ENCODE measurements around the gene CYP2D6.
"Not testable (repeated sequence)": the region's sequence is repeated elsewhere in the genome, so short reads cannot be mapped to it uniquely, and the experiment has no call there.

CYP2D6 gene

GRCh38 chr22:42114721-42115120, 15.9 kb downstream of the CYP2D6 start:
- peak; percentile 33 for TF ChIP-seq CTCF (IDR thresholded peaks at IDR 0.05; ENCODE audit: low read depth, low read length)
- H3K4me3 ChIP-seq (ENCODE audit: low read depth, low read length), result no peak overlapping the region
- in situ Hi-C loops (cut with HindIII; ENCODE audit: low sequenced_read_pairs), result no loop called here
- DNase-seq (ENCODE audit: low read depth, low spot score), result no peak

DNA sequence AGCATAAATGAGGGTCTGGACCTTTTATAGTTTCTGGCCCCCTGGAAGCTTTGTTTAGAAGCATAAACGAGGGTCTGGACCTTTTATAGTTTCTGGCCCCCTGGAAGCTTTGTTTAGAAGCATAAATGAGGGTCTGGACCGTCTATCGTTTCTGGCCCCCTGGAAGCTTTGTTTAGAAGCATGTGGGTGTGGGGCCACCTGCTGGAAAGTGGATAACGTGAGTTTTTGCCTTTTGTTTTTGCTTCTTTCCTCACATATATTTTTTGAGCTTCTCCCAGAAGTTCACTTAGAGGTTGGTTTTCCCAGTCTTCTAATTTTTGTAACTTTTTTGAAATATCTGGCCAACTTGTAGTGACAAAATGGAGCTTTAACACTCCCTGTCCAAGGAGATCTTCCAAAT, 17.8 kb downstream of the CYP2D6 start:
- in situ Hi-C loops (cut with HindIII; ENCODE audit: low sequenced_read_pairs); H3K4me3 ChIP-seq (ENCODE audit: low read depth, low read length); DNase-seq (ENCODE audit: low read depth, low spot score): not testable (repeated sequence)
- peak; percentile 34 for TF ChIP-seq CTCF (IDR thresholded peaks at IDR 0.05; ENCODE audit: low read depth, low read length)

GRCh38 chr22:42111798-42112197, 18.8 kb downstream of the CYP2D6 start:
- H3K4me3 ChIP-seq (ENCODE audit: low read depth, low read length), result no peak overlapping the region
- in situ Hi-C loops (cut with HindIII; ENCODE audit: low sequenced_read_pairs), result no loop called here
- DNase-seq (ENCODE audit: low read depth, low spot score), result no peak
- no peak for TF ChIP-seq CTCF (IDR thresholded peaks at IDR 0.05; ENCODE audit: low read depth, low read length)

GRCh38 chr22:42108848-42109247, 21.8 kb downstream of the CYP2D6 start:
- in situ Hi-C loops (cut with HindIII; ENCODE audit: low sequenced_read_pairs), result no loop called here
- no peak for DNase-seq (ENCODE audit: low read depth, low spot score)
- no peak for TF ChIP-seq CTCF (IDR thresholded peaks at IDR 0.05; ENCODE audit: low read depth, low read length)
- H3K4me3 ChIP-seq (ENCODE audit: low read depth, low read length), result no peak overlapping the region

DNA sequence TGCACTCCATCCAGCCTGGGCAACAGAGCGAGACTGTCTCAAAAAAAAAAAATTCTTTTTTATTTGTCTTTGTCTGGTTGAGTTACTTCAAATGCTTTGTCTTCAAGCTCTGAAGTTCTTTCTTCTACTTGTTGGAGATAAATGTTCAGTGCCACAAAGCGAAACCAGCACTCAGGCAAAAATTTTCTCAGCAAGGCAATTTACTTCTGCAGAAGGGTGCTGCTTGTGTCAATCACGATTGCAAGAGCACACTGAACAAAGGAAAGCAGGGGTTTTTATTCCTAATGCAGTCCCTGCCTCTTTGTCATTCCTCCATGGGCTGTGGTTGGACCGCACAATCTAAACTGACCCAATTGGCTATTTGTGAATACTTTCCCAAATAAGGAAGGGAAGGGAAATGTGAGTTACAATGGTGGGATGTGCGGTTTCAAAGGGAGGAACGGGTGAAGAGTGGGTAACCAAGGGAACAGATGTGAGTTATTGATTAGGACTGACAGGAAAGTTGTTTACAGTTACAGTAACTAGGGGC, 26.2 kb downstream of the CYP2D6 start:
- DNase-seq (ENCODE audit: low read depth, low spot score); in situ Hi-C loops (cut with HindIII; ENCODE audit: low sequenced_read_pairs); H3K4me3 ChIP-seq (ENCODE audit: low read depth, low read length): not testable (repeated sequence)

DNA sequence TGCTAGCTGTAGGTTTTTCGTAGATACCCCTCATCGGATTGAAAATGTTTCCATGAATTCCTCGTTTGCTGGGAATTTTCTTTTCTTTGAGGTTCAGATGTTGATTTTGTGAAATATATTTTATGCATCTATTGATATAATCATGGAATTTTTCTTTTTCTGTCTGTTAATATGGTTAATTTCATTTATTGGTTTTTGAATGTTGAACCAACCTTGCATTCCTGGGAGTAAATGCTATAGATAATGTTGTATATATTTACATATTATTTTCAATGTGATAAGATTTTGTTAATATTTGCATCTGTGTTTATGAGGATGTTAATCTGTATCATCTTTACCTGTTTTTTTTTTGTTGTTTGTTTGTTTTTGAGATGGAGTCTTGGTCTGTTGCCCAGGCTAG, 29.4 kb downstream of the CYP2D6 start:
- no peak for TF ChIP-seq CTCF (IDR thresholded peaks at IDR 0.05; ENCODE audit: low read depth, low read length)
- in situ Hi-C loops (cut with HindIII; ENCODE audit: low sequenced_read_pairs), result no loop called here

DNA sequence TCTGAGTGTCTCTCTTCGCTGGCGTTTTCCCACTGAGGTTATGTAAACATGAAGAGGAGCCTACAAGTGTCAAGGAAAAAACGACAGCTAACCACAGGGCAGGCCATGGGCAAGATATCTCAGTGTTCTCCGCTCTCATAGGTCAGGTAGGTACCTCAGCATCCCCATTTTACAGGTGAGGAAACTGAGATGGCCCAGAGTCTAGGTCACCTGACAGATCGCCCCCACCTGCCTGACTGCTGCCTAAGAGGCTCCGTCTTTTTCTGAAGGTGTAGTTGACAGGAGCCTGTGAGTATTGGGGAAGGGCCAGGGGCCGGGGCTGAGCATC, 39.2 kb downstream of the CYP2D6 start:
- no peak for DNase-seq (ENCODE audit: low read depth, low spot score)
- H3K4me3 ChIP-seq (ENCODE audit: low read depth, low read length), result peak overlapping the region; percentile 66
- TF ChIP-seq CTCF (IDR thresholded peaks at IDR 0.05; ENCODE audit: low read depth, low read length), result no peak
- in situ Hi-C loops (cut with HindIII; ENCODE audit: low sequenced_read_pairs), result no loop called here

More for the DNA sequence above, 29.4 kb downstream of the CYP2D6 start:
- no peak overlapping the region for H3K4me3 ChIP-seq (ENCODE audit: low read depth, low read length)
- DNase-seq (ENCODE audit: low read depth, low spot score), result no peak
